K562 (cell line): ENCODE data around the gene DXO. TPM values are rescaled to one million over a fixed set of nuclear protein-coding genes. Genes with fewer than 3 reads are reported as not detected.

Experiments
- ADNP ChIP-seq: fragments of 200-800 bp; sonication (Bioruptor generic); IDR thresholded peaks from 2 replicates; pipeline ENCODE4 v1.6.1; 2016; ENCODE audit warnings: missing genetic modification characterization, missing compliant biosample characterization
- C11orf30 ChIP-seq: fragments of 450-650 bp; IDR thresholded peaks from 2 replicates; pipeline ENCODE4 v1.6.1; 2016; ENCODE audit warnings: low read depth, mild to moderate bottlenecking
- ELF4 ChIP-seq: fragments of 450-650 bp; formaldehyde crosslinking; IDR thresholded peaks from 2 replicates; pipeline ENCODE4 v1.4.0; 2022; ENCODE audit warnings: missing genetic modification characterization
- ETS1 ChIP-seq: conservative IDR thresholded peaks from 2 replicates; pipeline ENCODE4 v1.6.1; 2011; ENCODE audit warnings: low read depth, mild to moderate bottlenecking, low read length; ENCODE audit not compliant: control insufficient read depth
- FOXA1 ChIP-seq: fragments of 450-650 bp; IDR thresholded peaks from 2 replicates; pipeline ENCODE4 v1.6.1; 2016; ENCODE audit warnings: mild to moderate bottlenecking, borderline replicate concordance
- MYNN ChIP-seq, 2 experiments: sonication (generic); formaldehyde crosslinking in 1 of 2; IDR thresholded peaks; 2 replicates each; pipeline versions ENCODE4 v1.5.0 to v1.6.1; 2016 to 2020; ENCODE audit warnings: antibody characterized with exemption in 1 of 2, missing genetic modification reagents in 1 of 2
- PATZ1 ChIP-seq: fragments of 250-450 bp; sonication (Bioruptor Pico); IDR thresholded peaks from 2 replicates; pipeline ENCODE4 v1.5.0; 2020; ENCODE audit warnings: mild to moderate bottlenecking, borderline replicate concordance
- PHTF2 ChIP-seq: fragments of 250-450 bp; sonication (Bioruptor Pico); IDR thresholded peaks from 2 replicates; pipeline ENCODE4 v1.5.0; 2021; ENCODE audit warnings: mild to moderate bottlenecking
- SIRT6 ChIP-seq: IDR thresholded peaks from one replicate; pipeline ENCODE4 v1.6.1; 2012; ENCODE audit warnings: low read depth, mild to moderate bottlenecking, control low read depth, inconsistent platforms, low read length, moderate library complexity
- TAF9B ChIP-seq: fragments of 450-650 bp; IDR thresholded peaks from 2 replicates; pipeline ENCODE4 v1.6.1; 2018; ENCODE audit warnings: mild to moderate bottlenecking; ENCODE audit not compliant: partially characterized antibody
- ZBTB7A ChIP-seq: IDR thresholded peaks from 2 replicates; pipeline ENCODE4 v1.6.1; 2011; ENCODE audit warnings: low read depth, mild to moderate bottlenecking, low read length, moderate library complexity, borderline replicate concordance; ENCODE audit not compliant: control insufficient read depth
- ZNF512 ChIP-seq: IDR thresholded peaks from 2 replicates; pipeline ENCODE4 v1.6.1; 2016; ENCODE audit warnings: missing genetic modification characterization, missing compliant biosample characterization
- ZNF583 ChIP-seq: fragments of 250-450 bp; sonication (Bioruptor Pico); IDR thresholded peaks from 2 replicates; pipeline ENCODE4 v1.4.0; 2020
- ZNF592 ChIP-seq: fragments of 450-650 bp; IDR thresholded peaks from 2 replicates; pipeline ENCODE4 v1.6.1; 2017; ENCODE audit warnings: antibody characterized with exemption, mild to moderate bottlenecking
- ZNF655 ChIP-seq: fragments of 250-450 bp; sonication (Bioruptor Pico); IDR thresholded peaks from 2 replicates; pipeline ENCODE4 v1.5.0; 2021
- ZNF707 ChIP-seq: fragments of 250-450 bp; sonication (Bioruptor Pico); conservative IDR thresholded peaks from 2 replicates; pipeline ENCODE4 v1.8.0; 2022; ENCODE audit warnings: inconsistent platforms, mild to moderate bottlenecking, moderate library complexity
- ZNF79 ChIP-seq: fragments of 250-450 bp; sonication (Bioruptor Pico); IDR thresholded peaks from 2 replicates; pipeline ENCODE4 v1.4.0; 2020; ENCODE audit warnings: low read depth, mild to moderate bottlenecking, moderate library complexity
- polyA plus RNA-seq, 8 experiments: library from polyadenylated mRNA; depleted of rRNA in 4 of 8; stranded (reverse) in 5 of 8; unstranded in 3 of 8; fragments of >200 nt; fragmentation: Nextera tagmentation in 2 of 8; fragmentation: Illumina TruSeq in 1 of 8; extraction: Ambion mirVana in 2 of 8; extraction: Trizol in 1 of 8; gene quantifications; 2 replicates each; pipeline versions ENCODE4 v1.2.1 to v1.2.3, GENCODE V29; 2011 to 2014; ENCODE audit warnings: inconsistent platforms in 1 of 8, missing spikeins in 1 of 8
- total RNA-seq, 7 experiments: library from RNA; depleted of rRNA in 6 of 7; stranded (reverse); fragments of >200 nt in 6 of 7; fragmentation: Illumina TruSeq in 2 of 7; extraction: Trizol in 2 of 7; gene quantifications; 2 replicates each; pipeline versions ENCODE4 v1.2.1 to v1.2.3, GENCODE V29; 2011 to 2021; ENCODE audit warnings: low replicate concordance in 1 of 7

Gene DXO
- total and polyA plus RNA-seq, 9 of the 15 experiments (the other 6 are each of a cell fraction or from before 2014, with no cell fraction given): 6.4 to 35.1 (median 19.4) TPM

DNA sequence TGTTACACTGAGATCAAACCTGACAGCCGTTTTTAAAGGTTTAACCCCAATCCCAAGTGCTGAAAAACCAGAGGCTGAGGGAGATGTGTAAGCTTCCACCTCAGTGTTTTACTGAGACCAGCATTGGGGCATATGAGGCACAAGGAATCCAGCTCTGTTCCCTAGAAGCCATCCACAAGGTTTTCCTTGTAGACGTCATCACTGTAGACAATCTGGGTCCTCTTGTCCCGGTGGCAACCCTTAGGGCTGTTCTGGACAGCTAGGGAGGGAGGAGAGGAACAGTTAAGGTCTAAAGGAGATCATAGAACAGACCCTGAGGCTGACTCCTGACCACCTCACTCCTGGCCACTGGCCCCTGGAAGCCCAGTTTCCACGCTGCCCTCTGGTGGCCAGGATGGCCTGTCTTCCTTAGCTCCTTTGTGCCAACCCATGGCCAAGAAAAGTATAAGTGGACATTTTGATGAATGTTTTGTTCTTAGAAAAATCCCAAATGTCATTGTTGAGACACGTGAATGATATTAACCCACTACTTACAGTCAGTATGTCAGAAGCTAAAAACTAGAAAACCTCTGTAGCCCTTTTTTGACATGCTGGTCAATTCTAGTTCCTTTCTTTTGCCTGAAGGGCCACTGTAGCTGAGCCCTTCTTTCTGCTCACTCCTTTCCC lies 19.7 kb downstream of the DXO start (continued):
- no peak for TF ChIP-seq PATZ1 (CRISPR knock-in tag)
- TF ChIP-seq ZNF79 (CRISPR knock-in tag): no peak
- no peak for TF ChIP-seq SIRT6
- TF ChIP-seq FOXA1: no peak
- no peak for TF ChIP-seq PHTF2 (CRISPR knock-in tag)
- no peak for TF ChIP-seq ZBTB7A
- TF ChIP-seq ZNF592: 0 out of 2 replicates have a peak, but pooled peaks have one; percentile 18
- no peak for TF ChIP-seq ETS1
- TF ChIP-seq ADNP (tag): no peak
- TF ChIP-seq ZNF512 (tag): no peak
- no peak for TF ChIP-seq ZNF655 (CRISPR knock-in tag)
- no peak for TF ChIP-seq MYNN (IDR thresholded peaks at IDR 0.05)
- no peak for TF ChIP-seq MYNN (CRISPR knock-in tag; IDR thresholded peaks at IDR 0.05)
- TF ChIP-seq C11orf30: no peak
- TF ChIP-seq ZNF707 (CRISPR knock-in tag): no peak
- TF ChIP-seq ELF4 (CRISPR knock-in tag): 0 out of 2 replicates have a peak, but pooled peaks have one; percentile 21
- no peak for TF ChIP-seq ZNF583 (CRISPR knock-in tag)
- TF ChIP-seq TAF9B: no peak
